Activated CD8-positive, alpha-beta memory T cell treated with anti-CD3 and anti-CD28 coated beads, Interleukin-2, amount 50 U/mL, for 24 hours (primary cell): Measurements from ENCODE around the gene PAGR1.
"Not testable (repeated sequence)": the region's sequence is repeated elsewhere in the genome, so short reads cannot be mapped to it uniquely, and the experiment has no call there.

ENCODE experiments used
- DNase-seq: peaks from one replicate; pipeline ENCODE4 v3.0.0-alpha.2; 2020; ENCODE audit errors: extremely low read depth

PAGR1 gene

DNA sequence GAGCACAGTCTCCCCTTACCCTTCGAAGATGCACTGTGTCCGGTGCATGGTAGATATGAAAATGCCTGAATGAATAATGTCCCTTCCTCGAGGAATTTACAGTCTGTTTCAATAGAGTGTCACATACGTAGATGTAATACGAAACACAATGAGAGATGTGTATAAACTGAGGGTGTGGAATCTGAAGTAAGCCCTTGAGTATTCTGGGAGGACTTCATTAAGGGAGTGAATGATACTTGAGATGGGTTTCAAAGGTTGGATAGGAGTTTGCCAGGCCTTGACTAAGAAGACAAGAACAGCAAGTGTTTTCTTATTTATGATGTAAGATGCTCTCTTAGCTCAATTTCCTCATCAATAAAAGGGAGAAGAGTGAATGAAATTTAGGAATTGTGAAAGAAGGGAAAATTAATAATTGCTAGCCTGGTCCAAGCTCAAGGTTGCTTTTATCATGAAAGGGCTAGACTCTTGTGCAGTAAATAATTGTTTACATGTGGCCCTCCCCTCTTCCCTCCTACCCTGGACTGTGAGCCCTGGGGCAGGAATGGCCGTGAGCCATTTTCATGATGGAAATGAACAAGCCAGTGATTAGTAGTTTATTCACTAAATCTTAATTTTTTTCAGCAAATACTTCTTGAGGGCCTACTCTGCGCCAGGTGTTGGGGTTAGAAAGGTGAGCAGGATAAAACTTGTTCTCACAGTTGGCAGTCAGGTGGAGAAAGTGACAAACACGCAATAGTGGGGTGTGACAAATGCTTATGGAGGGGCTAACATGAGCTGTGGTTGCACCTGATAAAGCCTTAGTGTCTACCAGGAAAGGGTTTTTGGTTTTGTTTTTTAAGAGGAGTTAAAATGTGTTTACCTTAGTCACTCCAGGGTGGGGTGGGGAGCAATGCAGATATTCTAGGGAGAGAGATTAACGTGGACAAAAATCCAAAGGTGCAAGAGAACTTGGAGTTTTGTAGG, 23.8 kb upstream of the PAGR1 start:
- DNase-seq, result no peak

DNA sequence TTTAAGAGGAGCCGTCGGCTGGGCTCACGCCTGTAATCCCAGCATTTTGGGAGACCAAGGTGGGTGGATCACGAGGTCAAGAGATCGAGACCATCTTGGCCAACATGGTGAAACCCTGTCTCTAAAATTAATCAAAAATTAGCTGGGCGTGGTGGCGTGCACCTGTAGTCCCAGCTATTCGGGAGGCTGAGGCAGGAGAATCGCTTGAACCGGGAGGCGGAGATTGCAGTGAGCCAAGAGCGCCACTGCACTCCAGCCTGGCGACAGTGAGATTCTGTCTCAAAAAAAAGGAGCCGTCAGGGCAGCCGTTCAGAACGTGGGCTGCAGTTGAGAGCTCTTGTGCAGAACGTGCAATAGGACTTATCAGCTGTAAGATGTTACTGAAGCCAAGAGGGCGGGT, 22.8 kb upstream of the PAGR1 start:
- not testable (repeated sequence) for DNase-seq

DNA sequence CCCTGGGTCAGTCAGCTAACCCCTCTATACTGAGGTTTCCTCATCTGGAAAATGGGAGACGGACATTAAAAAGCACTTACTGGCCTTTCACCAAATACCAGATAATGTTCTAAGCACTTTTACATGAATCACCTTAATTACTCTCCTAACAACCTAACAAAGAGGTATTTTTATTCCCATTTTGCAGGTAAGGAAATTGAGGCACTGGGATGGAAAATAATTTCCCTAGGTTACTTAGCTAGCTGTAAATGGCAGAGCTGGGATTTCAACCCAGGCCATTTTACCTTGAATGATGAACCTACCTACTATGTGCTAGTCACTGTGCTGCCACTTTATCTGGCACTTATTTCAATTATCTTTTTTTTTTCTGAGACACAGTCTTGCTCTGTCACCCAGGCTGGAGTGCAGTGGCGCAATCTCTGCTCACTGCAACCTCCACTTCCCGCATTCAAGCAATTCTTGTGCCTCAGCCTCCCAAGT, 21.7 kb upstream of the PAGR1 start:
- DNase-seq, result no peak

DNA sequence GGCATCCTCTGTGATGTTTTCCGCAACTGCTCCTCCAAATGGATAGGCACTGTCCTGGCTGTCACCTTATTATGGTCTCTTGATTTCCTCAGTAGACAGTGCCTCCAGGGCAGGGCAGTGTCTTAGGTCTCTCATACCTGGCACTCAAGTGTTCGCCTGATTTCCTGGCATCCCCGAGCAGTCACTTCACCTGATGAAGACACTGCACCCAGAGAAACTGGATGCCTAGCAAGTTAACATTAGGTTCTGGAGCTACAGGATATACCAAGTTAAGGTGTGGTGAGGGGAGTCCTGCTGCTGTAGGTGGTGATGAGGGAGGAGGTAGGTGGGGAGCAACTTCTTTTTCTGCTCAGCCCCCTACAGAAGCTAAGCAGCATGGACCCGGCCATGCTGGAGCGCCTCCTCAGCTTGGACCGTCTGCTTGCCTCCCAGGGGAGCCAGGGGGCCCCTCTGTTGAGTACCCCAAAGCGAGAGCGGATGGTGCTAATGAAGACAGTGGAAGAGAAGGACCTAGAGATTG, 13.5 kb upstream of the PAGR1 start:
- DNase-seq, result no peak

DNA sequence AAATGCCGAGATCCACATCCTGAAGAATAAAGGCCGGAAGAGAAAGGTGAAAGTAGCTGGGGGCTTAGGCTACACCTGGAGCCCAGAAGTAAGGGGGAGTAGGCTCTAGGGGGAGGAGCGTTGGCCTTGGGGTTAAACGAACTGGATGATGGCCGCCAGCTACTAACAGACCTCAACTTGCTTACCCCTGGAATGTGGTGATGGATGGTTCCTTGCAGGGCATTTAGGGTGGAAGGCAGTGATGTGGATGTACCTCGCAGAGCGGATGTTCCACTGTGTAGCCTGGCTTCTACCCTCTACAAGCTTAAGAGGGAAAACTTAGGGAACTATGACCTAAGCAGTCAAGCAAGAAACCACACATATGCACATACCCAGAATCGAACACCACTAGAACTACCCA, 11.9 kb upstream of the PAGR1 start:
- DNase-seq, result no peak

DNA sequence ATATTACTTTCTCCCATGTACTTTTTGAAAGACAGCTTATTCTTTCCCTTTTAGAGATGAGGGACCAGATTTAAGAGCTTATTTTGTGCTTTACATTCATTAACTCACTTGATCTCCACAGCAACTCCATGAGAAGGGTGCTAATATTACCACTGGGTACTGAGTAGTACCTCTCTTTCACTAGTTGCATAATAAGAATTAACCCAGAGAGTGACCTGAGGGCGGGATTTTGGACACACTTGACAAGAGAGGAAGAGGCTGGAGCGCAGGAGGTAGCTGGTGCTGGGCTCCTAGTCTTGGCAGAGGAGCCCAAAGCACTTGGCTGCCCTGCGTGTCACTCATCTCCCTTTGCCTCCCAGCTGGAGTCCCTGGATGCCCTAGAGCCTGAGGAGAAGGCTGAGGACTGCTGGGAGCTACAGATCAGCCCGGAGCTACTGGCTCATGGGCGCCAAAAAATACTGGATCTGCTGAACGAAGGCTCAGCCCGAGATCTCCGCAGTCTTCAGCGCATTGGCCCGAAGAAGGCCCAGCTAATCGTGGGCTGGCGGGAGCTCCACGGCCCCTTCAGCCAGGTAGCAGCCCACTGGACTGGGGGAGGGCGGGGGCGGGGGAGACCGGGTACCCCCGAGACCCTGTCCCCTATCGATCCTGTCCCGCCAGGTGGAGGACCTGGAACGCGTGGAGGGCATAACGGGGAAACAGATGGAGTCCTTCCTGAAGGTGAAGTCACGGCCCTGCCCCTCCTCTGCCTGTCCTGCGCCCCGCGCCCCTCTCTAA, 11.3 kb upstream of the PAGR1 start:
- no peak for DNase-seq

DNA sequence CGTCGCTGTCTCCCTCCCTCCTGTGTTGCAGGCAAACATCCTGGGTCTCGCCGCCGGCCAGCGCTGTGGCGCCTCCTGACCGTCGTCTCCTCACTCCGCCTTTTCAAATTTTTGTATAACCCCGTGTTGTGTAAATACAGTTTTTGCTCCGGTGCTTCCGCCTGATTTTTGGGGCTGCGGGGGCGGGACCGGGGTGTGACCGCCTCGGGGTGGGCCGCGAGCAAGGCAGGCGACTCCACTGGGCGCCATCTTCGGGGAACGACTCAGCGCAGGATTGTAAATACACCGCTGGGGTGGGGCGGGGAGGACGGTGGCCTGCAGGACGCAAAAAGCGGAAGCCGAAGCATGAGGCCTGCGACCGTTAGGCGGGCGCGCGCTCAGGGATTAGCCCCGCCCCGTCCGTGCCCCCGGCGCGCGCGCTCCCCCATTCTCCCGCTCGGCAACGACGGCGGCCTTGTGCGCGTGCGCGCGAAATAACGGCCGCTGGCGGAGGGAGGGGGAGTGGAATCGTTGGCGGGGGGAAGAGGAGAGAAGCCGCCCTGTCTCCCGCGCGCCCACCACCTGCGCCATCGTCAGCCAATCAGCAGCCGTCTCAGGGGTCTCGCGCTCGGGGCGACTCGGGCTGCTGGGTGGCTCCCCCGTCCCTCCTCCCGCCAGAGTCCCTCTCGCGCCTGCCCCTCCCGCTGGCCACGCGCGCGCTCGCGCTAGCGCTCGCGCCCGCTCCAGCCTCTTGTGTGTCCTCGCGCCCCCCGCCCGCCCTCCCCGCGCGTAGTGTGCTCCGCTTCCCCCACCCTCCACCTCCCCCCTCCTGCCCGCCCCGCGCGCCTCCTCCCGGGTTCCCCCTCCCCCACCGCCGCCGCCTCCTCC, 10.5 kb upstream of the PAGR1 start:
- peak; percentile 95 for DNase-seq

DNA sequence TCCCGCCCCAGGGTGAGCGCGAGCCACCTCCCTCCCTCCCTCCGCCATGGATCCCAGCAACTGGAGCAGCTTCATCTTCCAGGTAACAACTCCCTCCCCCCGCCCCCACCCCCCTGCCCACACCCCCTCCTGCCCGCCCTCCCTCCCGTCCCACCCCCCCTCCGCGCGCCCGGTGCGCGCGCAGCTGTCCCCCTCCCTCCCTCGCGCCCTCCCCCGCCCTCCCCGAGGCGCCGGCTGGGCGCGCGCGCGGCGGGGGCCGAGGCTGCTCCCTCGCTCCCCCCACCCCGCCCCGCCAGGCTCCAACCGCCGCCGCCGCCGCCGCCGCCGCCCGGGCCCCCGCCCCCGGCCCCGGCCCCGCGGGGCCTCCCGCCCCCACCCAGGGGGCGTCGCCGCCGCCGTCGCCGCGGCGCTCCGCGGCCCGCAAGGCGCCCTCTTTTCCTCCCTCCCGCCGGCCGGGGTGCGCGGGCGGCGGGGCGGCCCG, 9.8 kb upstream of the PAGR1 start, which contains the start of gene MAZ:
TSS of gene MAZ (plus strand) at position 431 of the 481 bp plus-strand sequence. CDS start 173 bp downstream, outside the sequence.
- no peak for DNase-seq

DNA sequence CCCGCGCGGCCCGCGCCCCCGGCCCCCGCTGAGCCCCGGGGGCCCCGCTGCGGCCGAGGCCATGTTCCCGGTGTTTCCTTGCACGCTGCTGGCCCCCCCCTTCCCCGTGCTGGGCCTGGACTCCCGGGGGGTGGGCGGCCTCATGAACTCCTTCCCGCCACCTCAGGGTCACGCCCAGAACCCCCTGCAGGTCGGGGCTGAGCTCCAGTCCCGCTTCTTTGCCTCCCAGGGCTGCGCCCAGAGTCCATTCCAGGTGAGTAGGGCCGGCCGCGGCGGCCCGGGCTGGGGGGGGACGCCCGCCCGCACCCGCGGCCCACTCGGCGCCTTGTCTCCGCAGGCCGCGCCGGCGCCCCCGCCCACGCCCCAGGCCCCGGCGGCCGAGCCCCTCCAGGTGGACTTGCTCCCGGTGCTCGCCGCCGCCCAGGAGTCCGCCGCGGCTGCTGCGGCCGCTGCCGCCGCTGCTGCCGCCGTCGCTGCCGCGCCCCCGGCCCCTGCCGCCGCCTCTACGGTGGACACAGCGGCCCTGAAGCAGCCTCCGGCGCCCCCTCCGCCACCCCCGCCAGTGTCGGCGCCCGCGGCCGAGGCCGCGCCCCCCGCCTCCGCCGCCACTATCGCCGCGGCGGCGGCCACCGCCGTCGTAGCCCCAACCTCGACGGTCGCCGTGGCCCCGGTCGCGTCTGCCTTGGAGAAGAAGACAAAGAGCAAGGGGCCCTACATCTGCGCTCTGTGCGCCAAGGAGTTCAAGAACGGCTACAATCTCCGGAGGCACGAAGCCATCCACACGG, 9.1 kb upstream of the PAGR1 start:
- DNase-seq, result no peak

DNA sequence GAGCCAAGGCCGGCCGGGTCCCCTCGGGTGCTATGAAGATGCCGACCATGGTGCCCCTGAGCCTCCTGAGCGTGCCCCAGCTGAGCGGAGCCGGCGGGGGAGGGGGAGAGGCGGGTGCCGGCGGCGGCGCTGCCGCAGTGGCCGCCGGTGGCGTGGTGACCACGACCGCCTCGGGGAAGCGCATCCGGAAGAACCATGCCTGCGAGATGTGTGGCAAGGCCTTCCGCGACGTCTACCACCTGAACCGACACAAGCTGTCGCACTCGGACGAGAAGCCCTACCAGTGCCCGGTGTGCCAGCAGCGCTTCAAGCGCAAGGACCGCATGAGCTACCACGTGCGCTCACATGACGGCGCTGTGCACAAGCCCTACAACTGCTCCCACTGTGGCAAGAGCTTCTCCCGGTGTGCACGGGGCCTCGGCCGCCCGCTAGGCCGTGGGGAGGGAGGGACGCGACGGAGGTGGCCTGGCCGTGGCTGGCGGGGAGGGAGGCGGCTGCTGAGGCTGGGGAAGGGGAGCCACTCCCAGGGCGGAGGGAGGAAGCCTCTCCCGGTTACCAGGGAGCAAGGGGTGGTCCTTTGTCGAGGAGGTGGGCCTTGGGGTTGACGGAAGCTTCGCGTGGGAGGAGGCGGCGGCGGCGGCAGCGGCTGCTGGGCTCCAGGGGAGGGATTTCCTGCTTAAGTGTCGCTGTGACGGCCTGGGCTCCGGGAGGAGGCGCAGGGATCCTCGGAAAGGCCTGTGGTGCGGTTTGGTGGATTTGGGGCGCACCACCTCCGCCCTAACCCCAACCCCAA, 8.3 kb upstream of the PAGR1 start:
- no peak for DNase-seq

DNA sequence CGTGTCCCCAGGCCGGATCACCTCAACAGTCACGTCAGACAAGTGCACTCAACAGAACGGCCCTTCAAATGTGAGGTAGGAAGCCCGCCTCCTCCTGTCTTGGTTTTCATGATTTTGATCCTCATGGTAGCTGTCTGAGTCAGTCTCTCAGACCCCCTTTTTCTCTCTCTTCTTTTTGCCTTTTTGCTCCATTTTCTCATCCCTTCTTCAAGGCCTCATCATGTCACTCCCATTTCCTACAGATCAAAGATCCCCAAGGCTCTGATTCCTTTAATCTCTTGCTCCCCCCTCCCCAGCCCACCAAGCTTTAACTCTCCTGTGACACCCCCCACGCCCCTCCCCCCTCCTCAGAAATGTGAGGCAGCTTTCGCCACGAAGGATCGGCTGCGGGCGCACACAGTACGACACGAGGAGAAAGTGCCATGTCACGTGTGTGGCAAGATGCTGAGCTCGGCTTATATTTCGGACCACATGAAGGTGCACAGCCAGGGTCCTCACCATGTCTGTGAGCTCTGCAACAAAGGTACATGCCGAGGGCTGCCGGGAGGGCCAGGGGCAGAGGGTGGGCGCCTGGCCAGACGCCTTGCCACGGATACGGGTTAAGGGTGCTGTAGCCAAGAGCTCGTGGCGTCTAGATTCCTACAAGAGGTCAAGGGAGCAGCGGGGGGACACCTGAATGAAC, 7.6 kb upstream of the PAGR1 start:
- no peak for DNase-seq

DNA sequence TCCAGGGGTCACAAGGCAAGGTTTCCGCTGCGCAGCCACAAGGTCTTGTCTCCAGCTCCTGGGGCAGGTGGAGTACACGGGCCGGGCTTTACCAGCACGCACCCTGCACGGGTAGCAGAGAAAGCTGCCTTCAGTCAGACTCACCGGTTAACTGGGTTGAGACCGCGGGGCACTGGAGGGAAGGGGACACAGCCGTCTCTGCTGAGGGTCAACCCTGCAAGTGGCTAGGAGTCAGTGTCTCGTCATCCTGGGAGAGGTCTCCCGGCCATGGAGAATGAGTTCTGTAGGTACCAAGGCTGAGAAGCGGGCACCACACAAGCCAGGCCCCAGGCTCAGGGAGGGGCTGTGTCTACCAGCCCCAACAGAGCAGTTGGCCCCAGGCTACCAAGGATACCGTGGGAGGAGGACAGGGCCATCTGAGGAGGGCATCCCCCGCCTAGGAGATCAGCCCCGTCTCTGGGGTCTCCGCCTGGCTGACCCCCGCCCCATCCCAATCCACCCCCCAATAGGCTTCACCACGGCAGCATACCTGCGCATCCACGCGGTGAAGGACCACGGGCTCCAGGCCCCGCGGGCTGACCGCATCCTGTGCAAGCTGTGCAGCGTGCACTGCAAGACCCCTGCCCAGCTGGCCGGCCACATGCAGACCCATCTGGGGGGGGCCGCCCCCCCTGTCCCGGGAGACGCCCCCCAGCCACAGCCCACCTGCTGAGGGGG, 6.8 kb upstream of the PAGR1 start:
- no peak for DNase-seq

DNA sequence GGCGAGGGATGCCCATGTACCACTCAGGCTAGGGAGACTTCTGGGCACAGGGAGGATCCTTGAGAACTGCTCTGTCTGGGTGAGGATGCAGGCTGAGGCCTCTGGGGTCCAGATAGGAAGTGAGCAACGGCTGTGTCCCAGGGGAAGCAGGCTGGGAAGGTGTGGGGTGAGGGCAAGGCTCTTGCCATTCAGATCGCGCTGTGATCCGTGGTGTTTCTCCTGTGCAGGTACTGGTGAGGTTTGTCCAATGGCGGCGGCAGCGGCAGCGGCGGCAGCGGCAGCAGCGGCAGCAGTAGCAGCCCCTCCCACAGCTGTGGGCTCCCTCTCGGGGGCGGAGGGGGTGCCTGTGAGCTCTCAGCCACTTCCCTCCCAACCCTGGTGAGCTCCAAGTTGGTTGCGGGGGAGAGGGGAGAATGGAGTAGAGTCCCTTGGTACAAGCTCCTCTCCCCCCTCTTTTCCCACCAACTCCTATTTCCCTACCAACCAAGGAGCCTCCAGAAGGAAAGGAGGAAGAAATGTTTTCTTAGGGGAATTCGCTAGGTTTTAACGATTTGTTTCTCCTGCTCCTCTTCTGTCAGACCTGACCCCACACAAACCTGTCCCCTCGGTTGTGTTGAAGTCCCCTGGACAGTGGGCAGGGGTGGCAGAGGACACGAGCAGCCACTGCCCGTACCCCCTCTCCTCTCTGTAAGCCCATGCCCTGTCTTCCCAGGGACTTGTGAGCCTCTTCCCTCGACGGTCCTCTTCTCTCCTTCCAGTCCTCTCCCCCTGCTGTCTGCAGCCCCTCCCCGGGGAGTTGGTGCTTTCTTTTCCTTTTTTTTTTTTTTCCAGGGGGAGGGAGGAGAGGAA, 5.9 kb upstream of the PAGR1 start:
- no peak for DNase-seq

DNA sequence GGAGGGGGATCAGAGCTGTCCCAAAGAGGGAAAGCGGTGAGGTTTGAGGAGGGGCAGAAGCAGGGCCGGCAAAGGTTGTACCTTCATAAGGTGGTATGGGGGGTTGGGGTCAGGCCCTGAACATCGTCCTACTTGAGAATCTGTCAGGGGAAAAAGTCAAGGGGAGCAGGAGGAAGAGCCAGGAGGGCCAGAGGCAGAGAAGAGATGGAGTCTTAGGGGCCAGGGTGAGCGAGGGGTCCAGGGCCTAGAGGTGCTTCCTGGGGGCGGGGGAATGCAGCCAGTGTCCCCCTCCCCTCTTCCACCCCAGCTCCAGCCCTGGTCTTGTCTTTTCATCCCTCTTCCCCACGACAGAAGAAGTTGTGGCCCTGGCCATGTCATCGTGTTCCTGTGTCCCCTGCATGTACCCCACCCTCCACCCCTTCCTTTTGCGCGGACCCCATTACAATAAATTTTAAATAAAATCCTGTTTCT, 5.2 kb upstream of the PAGR1 start:
- DNase-seq, result no peak

DNA sequence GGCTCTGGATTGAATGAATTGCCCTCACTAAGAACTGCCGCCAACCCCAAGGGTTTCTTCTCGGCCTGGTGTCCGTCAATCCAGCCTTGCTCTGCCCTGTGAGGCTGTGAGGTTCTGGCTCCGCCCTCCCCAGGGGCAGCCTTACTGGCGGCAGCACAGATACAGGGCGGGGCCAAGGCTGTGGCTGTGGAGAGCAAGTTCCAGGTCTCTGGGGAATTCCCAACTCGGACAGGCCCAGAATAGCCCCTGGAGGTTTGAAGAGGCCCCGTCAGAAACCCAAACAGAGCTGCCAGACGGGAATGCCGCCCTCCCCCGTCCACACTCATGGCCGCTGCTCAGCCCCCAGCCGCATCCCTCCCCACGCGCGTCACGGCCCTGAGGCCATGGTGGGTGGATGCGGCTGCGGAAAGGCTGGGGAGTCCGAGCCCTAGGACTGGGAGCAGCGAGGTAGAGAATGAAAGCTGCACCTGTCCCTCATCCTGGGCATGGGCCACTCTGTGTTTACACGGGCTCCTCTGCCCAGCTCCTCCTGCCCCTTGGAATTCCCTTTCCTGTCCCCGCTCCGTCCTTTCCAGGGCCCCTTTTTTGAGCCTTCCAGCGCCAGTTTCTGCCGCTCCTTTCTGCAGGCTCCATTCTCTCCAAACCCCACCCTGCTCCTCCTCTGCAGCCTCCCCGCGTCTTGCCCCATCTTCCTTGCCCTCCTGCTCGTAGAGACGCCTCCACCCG, 4.6 kb upstream of the PAGR1 start:
- no peak for DNase-seq

DNA sequence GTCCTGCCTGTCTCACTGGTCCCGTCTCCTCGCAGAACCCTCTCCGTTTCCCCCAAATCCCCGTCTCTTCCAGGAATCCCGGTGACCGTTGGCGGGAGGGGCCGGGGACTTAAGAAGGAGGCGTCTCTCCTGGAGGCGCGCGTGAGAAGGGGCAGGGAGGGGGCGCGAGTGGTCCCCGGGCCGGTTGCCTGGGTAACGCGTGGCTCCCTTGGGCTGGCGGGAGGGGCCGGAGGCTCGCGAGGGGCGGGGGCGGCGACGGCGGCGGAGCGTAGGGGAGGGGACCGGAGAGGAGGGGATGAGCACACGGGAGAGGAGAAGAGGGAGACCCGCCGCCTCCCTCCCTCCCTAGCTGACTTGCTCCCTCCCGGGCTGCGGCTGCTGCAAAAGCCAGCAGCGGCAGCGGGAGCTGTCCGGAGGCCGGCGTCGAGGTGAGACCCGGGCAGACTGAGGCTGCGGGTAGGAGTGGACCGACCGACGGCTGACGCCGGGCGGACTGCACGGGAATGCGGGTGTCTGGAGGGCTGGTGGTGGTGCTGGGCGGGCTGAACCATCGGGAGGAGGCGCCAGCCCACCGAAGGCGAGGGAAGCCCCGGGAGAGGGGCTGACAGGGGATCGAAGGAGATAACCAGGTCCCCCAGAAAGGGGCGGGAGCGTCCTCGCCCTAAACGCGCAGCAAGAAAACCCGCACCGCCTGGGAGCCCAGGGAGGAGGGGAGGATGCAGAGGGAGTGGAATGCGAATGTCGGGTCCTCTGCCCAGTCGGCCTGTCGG, 3.9 kb upstream of the PAGR1 start, which contains the start of gene PRRT2:
TSS of gene PRRT2 (plus strand) at position 298 of the 770 bp plus-strand sequence. CDS start 862 bp downstream, outside the sequence.
- no peak for DNase-seq
